LNCaP clone FGC (cell line): Measurements from ENCODE around the gene EVA1A.

Experiments used
- DNase-seq: peaks from one replicate; pipeline ENCODE4 v3.0.0-alpha.2; 2011; ENCODE audit warnings: low read depth
- H3K4me3 ChIP-seq: 2 replicates; pipeline ENCODE4 v1.5.1; 2011; ENCODE audit warnings: mild to moderate bottlenecking, low read depth, low read length, control low read depth
- CTCF ChIP-seq: IDR thresholded peaks from 2 replicates; pipeline ENCODE4 v1.5.1; 2012; ENCODE audit warnings: mild to moderate bottlenecking; ENCODE audit not compliant: control insufficient read depth, insufficient read depth; ENCODE audit errors: extremely low read depth

Gene EVA1A

GRCh38 chr2:75462206-75462605, 98.5 kb downstream of the EVA1A start:
- TF ChIP-seq CTCF, result no peak
- no peak overlapping the region for H3K4me3 ChIP-seq
- DNase-seq, result no peak

DNA sequence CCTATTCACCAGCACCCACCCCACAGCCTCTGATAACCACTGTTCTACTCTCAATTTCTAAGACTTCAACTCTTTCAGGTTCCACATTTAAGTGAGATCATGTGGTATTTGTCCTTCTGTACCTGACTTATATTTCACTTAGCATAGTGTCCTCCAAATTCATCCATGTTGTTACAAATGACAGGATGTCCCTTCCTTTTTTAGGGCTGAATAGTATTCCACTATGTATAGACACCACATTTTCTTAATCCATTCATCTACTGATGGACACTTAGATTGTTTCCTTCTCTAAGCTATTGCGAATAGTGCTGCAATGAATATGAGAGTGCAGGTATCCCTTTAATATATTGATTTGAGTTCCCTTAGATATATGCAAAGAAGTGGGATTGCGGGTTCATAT, 100.1 kb downstream of the EVA1A start:
- no peak for DNase-seq
- H3K4me3 ChIP-seq, result no peak overlapping the region
- TF ChIP-seq CTCF, result no peak

GRCh38 chr2:75459565-75460310, 101.0 kb downstream of the EVA1A start:
- DNase-seq, result no peak
- TF ChIP-seq CTCF, result no peak

DNA sequence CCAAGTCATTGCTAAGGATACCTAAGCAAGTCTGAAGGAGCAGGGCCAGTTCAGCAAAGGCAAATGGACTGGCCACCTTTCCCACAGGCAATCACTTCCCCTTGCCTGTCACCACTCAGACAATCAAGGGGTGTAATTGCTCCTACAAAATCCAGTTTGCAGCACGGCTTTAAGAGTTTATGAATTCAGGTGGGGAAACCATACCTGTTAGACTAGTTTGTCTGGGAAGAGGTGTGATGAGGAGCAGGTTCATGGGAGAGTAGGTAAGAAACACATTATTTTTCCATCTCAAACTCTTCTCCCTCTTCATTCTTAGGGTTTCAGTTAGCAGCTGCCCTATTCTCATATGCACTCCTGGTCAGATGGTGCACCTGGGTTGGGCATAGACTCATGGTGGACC, 102.5 kb downstream of the EVA1A start:
- no peak overlapping the region for H3K4me3 ChIP-seq
- DNase-seq, result no peak
- TF ChIP-seq CTCF, result no peak

More at GRCh38 chr2:75459565-75460310, 101.0 kb downstream of the EVA1A start:
- H3K4me3 ChIP-seq, result no peak overlapping the region

- H3K4me3 ChIP-seq, result no peak overlapping the region
- TF ChIP-seq CTCF, result no peak
- no peak for DNase-seq
Measured at GRCh38 chr2:75456825-75457224, 103.9 kb downstream of the EVA1A start.

GRCh38 chr2:75456111-75456510, 104.6 kb downstream of the EVA1A start:
- no peak for TF ChIP-seq CTCF
- no peak for DNase-seq
- H3K4me3 ChIP-seq, result no peak overlapping the region

GRCh38 chr2:75454241-75454620, 106.5 kb downstream of the EVA1A start:
- TF ChIP-seq CTCF, result no peak
- no peak overlapping the region for H3K4me3 ChIP-seq
- no peak for DNase-seq
